Skin of body (tissue), 2 donors: ENCODE measurements around the gene TACC2. TPM values are rescaled to one million over a fixed set of nuclear protein-coding genes. Genes with fewer than 3 reads are reported as not detected.
A peak's percentile ranks its signal among the peaks of the same experiment; 100 is the strongest.
"Not testable (repeated sequence)": the region's sequence is repeated elsewhere in the genome, so short reads cannot be mapped to it uniquely, and the experiment has no call there.

Experiments
- DNase-seq: peaks from one replicate; lab custom pipeline; 2025; lab: John Stamatoyannopoulos, UW
- total RNA-seq: library from RNA; depleted of rRNA; stranded (reverse); fragments of >200 nt; gene quantifications from one replicate; pipeline ENCODE4 v1.2.3, GENCODE V29; 2014

TACC2 gene
- 40.2 TPM for total RNA-seq

- no peak for DNase-seq
Measured at GRCh38 chr10:121988361-121989324, at the start of gene TACC2. Gene TACC2, plus strand, starts transcription at chr10:121989163. Its CDS starts 32,819 bp downstream, at chr10:122021982.

- DNase-seq = no peak
Measured at GRCh38 chr10:121941532-121941931, 47.4 kb upstream of the TACC2 start.

GRCh38 chr10:121942749-121943416 lies 46.1 kb upstream of the TACC2 start:
- peak; percentile 82 for DNase-seq

GRCh38 chr10:121947343-121948330 lies 41.3 kb upstream of the TACC2 start:
- DNase-seq = no peak

- no peak for DNase-seq
Measured at GRCh38 chr10:121949049-121949448, 39.9 kb upstream of the TACC2 start.

GRCh38 chr10:121949451-121949850 lies 39.5 kb upstream of the TACC2 start:
- no peak for DNase-seq

GRCh38 chr10:121952226-121952625 lies 36.7 kb upstream of the TACC2 start:
- no peak for DNase-seq

GRCh38 chr10:121956111-121957061 lies 32.6 kb upstream of the TACC2 start:
- no peak for DNase-seq

- DNase-seq = no peak
Measured at GRCh38 chr10:121959671-121960070, 29.3 kb upstream of the TACC2 start.

GRCh38 chr10:121961456-121961855 lies 27.5 kb upstream of the TACC2 start:
- DNase-seq = no peak

GRCh38 chr10:121965996-121966395 lies 23.0 kb upstream of the TACC2 start:
- DNase-seq = no peak

- not testable (repeated sequence) for DNase-seq
Measured at GRCh38 chr10:121969086-121969485, 19.9 kb upstream of the TACC2 start.

GRCh38 chr10:121974019-121974534 lies 14.9 kb upstream of the TACC2 start:
- no peak for DNase-seq

GRCh38 chr10:121974535-121975294 lies 14.2 kb upstream of the TACC2 start, which contains the start of gene NSMCE4A:
Gene NSMCE4A, minus strand, starts transcription at chr10:121975217. Its CDS starts 52 bp downstream, at chr10:121975165.
- DNase-seq = peak; percentile 40

- DNase-seq = no peak
Measured at GRCh38 chr10:121975295-121976086, 13.5 kb upstream of the TACC2 start.

GRCh38 chr10:121976607-121977006 lies 12.4 kb upstream of the TACC2 start:
- DNase-seq = no peak

GRCh38 chr10:121978511-121978910 lies 10.5 kb upstream of the TACC2 start:
- DNase-seq = no peak

- no peak for DNase-seq
Measured at GRCh38 chr10:121981346-121981745, 7.6 kb upstream of the TACC2 start.
